Activated naive CD8-positive, alpha-beta T cell (primary cell): ENCODE results near the gene RAPGEF3.

Experiments
- H3K27ac Mint-ChIP-seq: one replicate; pipeline ENCODE4 v1.8.0; 2021; ENCODE audit warnings: mixed read lengths
- H3K27me3 Mint-ChIP-seq: one replicate; pipeline ENCODE4 v1.8.0; 2021; ENCODE audit warnings: mixed read lengths
- H3K36me3 Mint-ChIP-seq: one replicate; pipeline ENCODE4 v1.8.0; 2021; ENCODE audit warnings: mixed read lengths
- H3K4me1 Mint-ChIP-seq: one replicate; pipeline ENCODE4 v1.8.0; 2021; ENCODE audit warnings: low read depth, mixed read lengths
- H3K4me3 Mint-ChIP-seq: one replicate; pipeline ENCODE4 v1.8.0; 2021; ENCODE audit warnings: mild to moderate bottlenecking, mixed read lengths
- H3K9me3 Mint-ChIP-seq: one replicate; pipeline ENCODE4 v1.8.0; 2021; ENCODE audit warnings: low read depth, mixed read lengths

The RAPGEF3 gene

GRCh38 chr12:47737936-47738594 is 20.6 kb downstream of the RAPGEF3 start:
- Mint-ChIP-seq H3K36me3 (no peaks in the 10 kb centered on the region), H3K4me3 (no peak overlapping the region), H3K9me3 (no peaks in the 10 kb centered on the region), H3K27me3 (no peaks in the 10 kb centered on the region), H3K27ac (no peak overlapping the region), H3K4me1 (peaks cover 20% of the 10 kb centered on the region)

- Mint-ChIP-seq H3K27me3 (no peaks in the 10 kb centered on the region), H3K4me3 (no peak overlapping the region), H3K4me1 (peaks cover 14% of the 10 kb centered on the region), H3K27ac (no peak overlapping the region), H3K36me3 (no peaks in the 10 kb centered on the region), H3K9me3 (no peaks in the 10 kb centered on the region)
Measured at GRCh38 chr12:47736877-47737676, 21.6 kb downstream of the RAPGEF3 start.

GRCh38 chr12:47736216-47736615 is 22.5 kb downstream of the RAPGEF3 start:
- Mint-ChIP-seq H3K36me3 (no peaks in the 10 kb centered on the region), H3K4me1 (peaks cover 6% of the 10 kb centered on the region), H3K27ac (no peak overlapping the region), H3K4me3 (no peak overlapping the region), H3K27me3 (no peaks in the 10 kb centered on the region), H3K9me3 (no peaks in the 10 kb centered on the region)

- Mint-ChIP-seq H3K36me3 (no peaks in the 10 kb centered on the region), H3K27ac (no peak overlapping the region), H3K9me3 (no peaks in the 10 kb centered on the region), H3K4me3 (no peak overlapping the region), H3K4me1 (peaks cover 1% of the 10 kb centered on the region), H3K27me3 (no peaks in the 10 kb centered on the region)
Measured at GRCh38 chr12:47735649-47736048, 23.0 kb downstream of the RAPGEF3 start.

GRCh38 chr12:47734725-47735480 is 23.8 kb downstream of the RAPGEF3 start:
- H3K4me3 Mint-ChIP-seq = no peak overlapping the region
- peaks cover 1% of the 10 kb centered on the region for H3K4me1 Mint-ChIP-seq
- H3K9me3 Mint-ChIP-seq = no peaks in the 10 kb centered on the region
- H3K27ac Mint-ChIP-seq = no peak overlapping the region
- no peaks in the 10 kb centered on the region for H3K27me3 Mint-ChIP-seq
- no peaks in the 10 kb centered on the region for H3K36me3 Mint-ChIP-seq

- Mint-ChIP-seq H3K4me1 (peaks cover 1% of the 10 kb centered on the region), H3K27me3 (no peaks in the 10 kb centered on the region)
Measured at GRCh38 chr12:47733142-47733541, 25.5 kb downstream of the RAPGEF3 start.

GRCh38 chr12:47732504-47732903 is 26.2 kb downstream of the RAPGEF3 start:
- H3K36me3 Mint-ChIP-seq = peaks cover 3% of the 10 kb centered on the region
- peaks cover 1% of the 10 kb centered on the region for H3K4me1 Mint-ChIP-seq
- no peak overlapping the region for H3K27ac Mint-ChIP-seq
- no peaks in the 10 kb centered on the region for H3K9me3 Mint-ChIP-seq
- H3K4me3 Mint-ChIP-seq = no peak overlapping the region
- no peaks in the 10 kb centered on the region for H3K27me3 Mint-ChIP-seq

More at GRCh38 chr12:47733142-47733541, 25.5 kb downstream of the RAPGEF3 start:
- no peaks in the 10 kb centered on the region for H3K9me3 Mint-ChIP-seq
- no peak overlapping the region for H3K4me3 Mint-ChIP-seq
- no peak overlapping the region for H3K27ac Mint-ChIP-seq
- H3K36me3 Mint-ChIP-seq = peaks cover 3% of the 10 kb centered on the region

- Mint-ChIP-seq H3K4me1 (no peaks in the 10 kb centered on the region), H3K9me3 (no peaks in the 10 kb centered on the region), H3K36me3 (peaks cover 3% of the 10 kb centered on the region), H3K27ac (no peak overlapping the region), H3K27me3 (no peaks in the 10 kb centered on the region), H3K4me3 (no peak overlapping the region)
Measured at GRCh38 chr12:47731723-47732122, 27.0 kb downstream of the RAPGEF3 start.

GRCh38 chr12:47730341-47730744 is 28.3 kb downstream of the RAPGEF3 start:
- Mint-ChIP-seq H3K27me3 (no peaks in the 10 kb centered on the region), H3K4me3 (no peak overlapping the region), H3K4me1 (no peaks in the 10 kb centered on the region), H3K9me3 (no peaks in the 10 kb centered on the region), H3K36me3 (peaks cover 3% of the 10 kb centered on the region), H3K27ac (no peak overlapping the region)

- no peaks in the 10 kb centered on the region for H3K27me3 Mint-ChIP-seq
- H3K4me1 Mint-ChIP-seq = no peaks in the 10 kb centered on the region
- no peak overlapping the region for H3K27ac Mint-ChIP-seq
- peaks cover 3% of the 10 kb centered on the region for H3K36me3 Mint-ChIP-seq
- H3K4me3 Mint-ChIP-seq = no peak overlapping the region
- no peaks in the 10 kb centered on the region for H3K9me3 Mint-ChIP-seq
Measured at GRCh38 chr12:47729233-47729632, 29.4 kb downstream of the RAPGEF3 start.

- Mint-ChIP-seq H3K36me3 (peaks cover 3% of the 10 kb centered on the region), H3K27me3 (no peaks in the 10 kb centered on the region), H3K4me1 (peaks cover 14% of the 10 kb centered on the region), H3K4me3 (no peak overlapping the region), H3K27ac (peak overlapping the region; percentile 58), H3K9me3 (no peaks in the 10 kb centered on the region)
Measured at GRCh38 chr12:47725893-47726292, 32.8 kb downstream of the RAPGEF3 start.

GRCh38 chr12:47725091-47725772 is 33.4 kb downstream of the RAPGEF3 start, which contains the start of gene ENDOU:
Gene ENDOU (minus strand): TSS chr12:47725490. CDS start chr12:47725413, 77 bp downstream.
- peak within 1 kb of the TSS; percentile 58 for H3K27ac Mint-ChIP-seq
- H3K27me3 Mint-ChIP-seq = no peaks in the 10 kb centered on the region
- no peaks in the 10 kb centered on the region for H3K9me3 Mint-ChIP-seq
- H3K4me3 Mint-ChIP-seq = no peak within 1 kb of the TSS
- peaks cover 3% of the 10 kb centered on the region for H3K36me3 Mint-ChIP-seq
- H3K4me1 Mint-ChIP-seq = peaks cover 17% of the 10 kb centered on the region

GRCh38 chr12:47722941-47723631 is 35.6 kb downstream of the RAPGEF3 start:
- H3K36me3 Mint-ChIP-seq = peaks cover 5% of the 10 kb centered on the region
- peaks cover 21% of the 10 kb centered on the region for H3K4me1 Mint-ChIP-seq
- H3K27ac Mint-ChIP-seq = peak overlapping the region; percentile 24
- H3K27me3 Mint-ChIP-seq = no peaks in the 10 kb centered on the region
- H3K4me3 Mint-ChIP-seq = no peak overlapping the region
- no peaks in the 10 kb centered on the region for H3K9me3 Mint-ChIP-seq
